Measurements from ENCODE around the gene COBL. TPM values are rescaled to one million over a fixed set of nuclear protein-coding genes. Genes with fewer than 3 reads are reported as not detected.

Gene COBL
- total RNA-seq, 1 donor from 2014 or later = 1.2 TPM

DNA sequence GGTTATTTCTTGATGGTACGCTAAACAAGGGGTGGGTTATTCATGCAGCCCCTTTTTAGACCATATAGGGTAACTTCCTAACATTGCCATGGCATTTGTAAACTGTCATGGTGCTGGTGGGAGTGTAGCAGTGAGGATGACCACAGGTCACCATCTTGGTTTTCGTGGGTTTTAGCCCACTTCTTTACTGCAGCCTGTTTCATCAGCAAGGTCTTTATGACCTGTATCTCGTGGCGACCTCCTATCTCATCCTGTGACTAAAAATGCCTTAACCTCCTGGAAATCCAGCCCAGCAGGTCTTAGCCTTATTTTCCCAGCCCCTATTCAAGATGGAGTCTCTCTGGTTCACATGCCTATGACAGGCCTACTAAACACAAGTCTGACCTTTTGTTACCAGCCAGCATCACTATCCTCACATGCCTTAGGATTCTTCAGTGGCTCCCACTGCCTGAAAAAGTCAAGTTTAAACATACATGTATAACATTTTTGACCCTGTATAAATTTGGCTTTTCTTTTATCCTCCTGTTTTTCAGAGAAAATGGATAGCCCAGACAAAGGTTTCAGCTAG lies 13.2 kb upstream of the COBL start:
- Mint-ChIP-seq H3K27me3 (ENCODE audit: low read depth) (no peaks in the 10 kb centered on the region), H3K4me3 (no peak overlapping the region), H3K27ac (no peak overlapping the region)

GRCh38 chr7:51328351-51328801 lies 11.8 kb upstream of the COBL start:
- DNase-seq (ENCODE audit: low spot score in 2 of 2, unreplicated experiment in 2 of 2) = no peak
- Mint-ChIP-seq H3K27ac (no peak overlapping the region), H3K27me3 (ENCODE audit: low read depth) (no peaks in the 10 kb centered on the region), H3K4me1 (peaks cover 4% of the 10 kb centered on the region), H3K36me3 (no peaks in the 10 kb centered on the region), H3K9me3 (no peaks in the 10 kb centered on the region), H3K4me3 (no peak overlapping the region)
- no peak for TF ChIP-seq CTCF (IDR thresholded peaks at IDR 0.05; ENCODE audit: unreplicated experiment)

More for the DNA sequence above, 13.2 kb upstream of the COBL start:
- H3K4me1 Mint-ChIP-seq = no peaks in the 10 kb centered on the region
- DNase-seq (ENCODE audit: low spot score in 2 of 2, unreplicated experiment in 2 of 2) = no peak
- TF ChIP-seq CTCF (IDR thresholded peaks at IDR 0.05; ENCODE audit: unreplicated experiment) = no peak
- no peaks in the 10 kb centered on the region for H3K36me3 Mint-ChIP-seq
- H3K9me3 Mint-ChIP-seq = no peaks in the 10 kb centered on the region

- Mint-ChIP-seq H3K4me3 (no peak overlapping the region), H3K36me3 (no peaks in the 10 kb centered on the region)
Measured at GRCh38 chr7:51327287-51327717, 10.7 kb upstream of the COBL start.

GRCh38 chr7:51326656-51327286 lies 10.2 kb upstream of the COBL start:
- H3K4me1 Mint-ChIP-seq = peaks cover 4% of the 10 kb centered on the region
- H3K4me3 Mint-ChIP-seq = no peak overlapping the region
- H3K9me3 Mint-ChIP-seq = no peaks in the 10 kb centered on the region
- DNase-seq (ENCODE audit: low spot score in 2 of 2, unreplicated experiment in 2 of 2) = no peak
- TF ChIP-seq CTCF (IDR thresholded peaks at IDR 0.05; ENCODE audit: unreplicated experiment) = no peak
- H3K27ac Mint-ChIP-seq = no peak overlapping the region
- no peaks in the 10 kb centered on the region for H3K27me3 Mint-ChIP-seq (ENCODE audit: low read depth)
- no peaks in the 10 kb centered on the region for H3K36me3 Mint-ChIP-seq

More at GRCh38 chr7:51327287-51327717, 10.7 kb upstream of the COBL start:
- Mint-ChIP-seq H3K27me3 (ENCODE audit: low read depth) (no peaks in the 10 kb centered on the region), H3K9me3 (no peaks in the 10 kb centered on the region), H3K4me1 (peaks cover 4% of the 10 kb centered on the region), H3K27ac (no peak overlapping the region)
- no peak for DNase-seq (ENCODE audit: low spot score in 2 of 2, unreplicated experiment in 2 of 2)
- TF ChIP-seq CTCF (IDR thresholded peaks at IDR 0.05; ENCODE audit: unreplicated experiment) = no peak

- no peak for TF ChIP-seq CTCF (IDR thresholded peaks at IDR 0.05; ENCODE audit: unreplicated experiment)
- H3K9me3 Mint-ChIP-seq = no peaks in the 10 kb centered on the region
- DNase-seq (ENCODE audit: low spot score in 2 of 2, unreplicated experiment in 2 of 2) = no peak
- H3K27ac Mint-ChIP-seq = no peak overlapping the region
- H3K4me3 Mint-ChIP-seq = no peak overlapping the region
- peaks cover 4% of the 10 kb centered on the region for H3K4me1 Mint-ChIP-seq
- no peaks in the 10 kb centered on the region for H3K27me3 Mint-ChIP-seq (ENCODE audit: low read depth)
- H3K36me3 Mint-ChIP-seq = no peaks in the 10 kb centered on the region
Measured at GRCh38 chr7:51325908-51326307, 9.3 kb upstream of the COBL start.

All from mesothelial cell of epicardium (in vitro differentiated cells).